Activated B cell treated with CpG ODN at 0.5 μM for 24 hours (primary cell): Measurements from ENCODE around the gene FRMD3. TPM values are rescaled to one million over a fixed set of nuclear protein-coding genes. Genes with fewer than 3 reads are reported as not detected.

Source experiments
- ATAC-seq: fragments of 200-7000 bp; cut with Tn5 transposase; one replicate; pipeline ENCODE4 v1.10.0; 2021; ENCODE audit warnings: low read depth, mild to moderate bottlenecking, moderate library complexity
- CTCF ChIA-PET: fragments of 350-600 bp; sonication (Branson Sonifier 250); formaldehyde crosslinking; loops from one replicate; lab custom pipeline; 2021; ENCODE audit warnings: antibody characterized with exemption; lab: Charles Lee
- POLR2A ChIA-PET: fragments of 350-600 bp; sonication (Branson Sonifier 250); formaldehyde crosslinking; loops from one replicate; lab custom pipeline; 2021; ENCODE audit warnings: antibody characterized with exemption; lab: Charles Lee
- DNase-seq: peaks from one replicate; pipeline ENCODE4 v3.0.0; 2022
- H3K27ac Mint-ChIP-seq: one replicate; pipeline ENCODE4 v1.8.0; 2020; ENCODE audit warnings: mixed read lengths
- H3K27me3 Mint-ChIP-seq: one replicate; pipeline ENCODE4 v1.8.0; 2021; ENCODE audit warnings: mixed read lengths
- H3K36me3 Mint-ChIP-seq: one replicate; pipeline ENCODE4 v1.8.0; 2021; ENCODE audit warnings: low read depth, mixed read lengths
- H3K4me1 Mint-ChIP-seq: one replicate; pipeline ENCODE4 v1.8.0; 2021; ENCODE audit warnings: mixed read lengths
- H3K4me3 Mint-ChIP-seq: one replicate; pipeline ENCODE4 v1.8.0; 2020; ENCODE audit warnings: mild to moderate bottlenecking, mixed read lengths
- H3K9me3 Mint-ChIP-seq: one replicate; pipeline ENCODE4 v1.8.0; 2020; ENCODE audit warnings: mixed read lengths
- CTCF ChIP-seq: fragments of 200-600 bp; IDR thresholded peaks from one replicate; pipeline ENCODE4 v1.8.0; 2022; ENCODE audit warnings: antibody characterized with exemption, mild to moderate bottlenecking
- intact Hi-C: fragments of 100-400 bp; cut with micrococcal nuclease; formaldehyde crosslinking; loops from one replicate; pipeline ENCODE4 v1.15.1; 2024
- total RNA-seq: library from RNA; stranded (reverse); gene quantifications from 2 replicates; pipeline ENCODE4 v1.2.3, GENCODE V29; 2022

FRMD3 gene
- total RNA-seq, 1 donor from 2014 or later = 0.91 TPM

GRCh38 chr9:83327750-83328622 is 210.2 kb downstream of the FRMD3 start:
- CTCF ChIA-PET = no interaction called here
- Mint-ChIP-seq H3K9me3 (peaks cover under 1% of the 10 kb centered on the region), H3K4me1 (no peaks in the 10 kb centered on the region), H3K27ac (no peak overlapping the region), H3K4me3 (no peak overlapping the region), H3K27me3 (no peaks in the 10 kb centered on the region), H3K36me3 (no peaks in the 10 kb centered on the region)
- TF ChIP-seq CTCF = no peak
- intact Hi-C loops = no loop called here
- no peak for DNase-seq
- no peak for ATAC-seq
- POLR2A ChIA-PET = no interaction called here

- peaks cover 3% of the 10 kb centered on the region for H3K9me3 Mint-ChIP-seq
- no peak for DNase-seq
- TF ChIP-seq CTCF = no peak
- intact Hi-C loops = no loop called here
- POLR2A ChIA-PET = no interaction called here
- no peak for ATAC-seq
- H3K27ac Mint-ChIP-seq = no peak overlapping the region
- CTCF ChIA-PET = no interaction called here
- no peaks in the 10 kb centered on the region for H3K27me3 Mint-ChIP-seq
- H3K4me3 Mint-ChIP-seq = no peak overlapping the region
- H3K4me1 Mint-ChIP-seq = no peaks in the 10 kb centered on the region
- H3K36me3 Mint-ChIP-seq = no peaks in the 10 kb centered on the region
Measured at GRCh38 chr9:83327323-83327722, 210.9 kb downstream of the FRMD3 start.

DNA sequence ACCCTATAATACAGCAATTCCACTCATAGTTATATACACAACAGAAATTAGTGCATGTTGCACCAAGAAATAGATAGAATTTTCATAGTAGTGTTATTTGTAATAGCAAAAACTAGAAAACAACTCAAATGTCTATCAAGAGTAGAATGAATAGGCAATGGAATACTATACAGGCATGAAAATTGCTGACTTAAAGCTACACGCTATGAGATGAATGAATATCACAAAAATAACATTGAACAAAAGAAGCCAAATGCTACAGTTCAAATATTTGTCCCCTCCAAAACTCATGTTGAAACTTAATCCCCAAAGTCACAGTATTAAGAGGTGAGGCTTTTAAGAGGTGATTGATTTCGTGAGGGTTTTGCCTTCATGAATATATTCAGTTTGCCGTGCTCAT is 215.1 kb downstream of the FRMD3 start:
- intact Hi-C loops = no loop called here
- no peak overlapping the region for H3K27ac Mint-ChIP-seq
- peaks cover 2% of the 10 kb centered on the region for H3K27me3 Mint-ChIP-seq
- no peak overlapping the region for H3K4me3 Mint-ChIP-seq
- no peaks in the 10 kb centered on the region for H3K36me3 Mint-ChIP-seq
- no peaks in the 10 kb centered on the region for H3K4me1 Mint-ChIP-seq
- DNase-seq = no peak
- ChIA-PET POLR2A (no interaction called here), CTCF (interaction anchor here (1.2 kb wide), 1 partner anchor 11 kb away, joined by 3 read pairs; no protein-coding TSS in a partner anchor)
- no peak for TF ChIP-seq CTCF
- ATAC-seq = no peak
- peaks cover 19% of the 10 kb centered on the region for H3K9me3 Mint-ChIP-seq

DNA sequence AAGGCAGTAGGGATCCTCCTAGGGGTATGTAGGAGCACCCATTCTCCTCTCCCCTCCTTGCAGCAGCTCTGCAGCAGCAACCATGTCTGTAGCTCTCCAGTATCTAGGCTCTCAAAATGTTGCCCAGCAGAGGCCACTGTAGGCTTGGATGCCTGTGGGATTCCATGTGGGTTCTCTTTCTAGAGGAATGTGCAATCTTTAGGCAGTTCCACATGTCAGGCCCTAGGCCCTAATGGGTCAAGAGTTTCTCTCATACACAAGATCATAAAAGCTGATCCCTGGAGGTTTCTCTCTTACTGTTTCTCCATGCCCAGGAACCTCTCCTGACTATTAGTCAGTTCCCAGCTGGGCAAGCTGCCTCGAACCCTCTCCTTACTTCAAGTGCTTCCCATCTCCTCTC is 215.8 kb downstream of the FRMD3 start:
- ATAC-seq (no peak), DNase-seq (no peak)
- Mint-ChIP-seq H3K9me3 (peaks cover 19% of the 10 kb centered on the region), H3K4me3 (no peak overlapping the region), H3K27ac (no peak overlapping the region), H3K36me3 (no peaks in the 10 kb centered on the region), H3K4me1 (no peaks in the 10 kb centered on the region), H3K27me3 (peaks cover 2% of the 10 kb centered on the region)
- ChIA-PET POLR2A (no interaction called here), CTCF (interaction anchor here (1.2 kb wide), 1 partner anchor 12 kb away, joined by 3 read pairs; no protein-coding TSS in a partner anchor)
- intact Hi-C loops = no loop called here
- TF ChIP-seq CTCF = no peak

GRCh38 chr9:83317244-83317643 is 221.0 kb downstream of the FRMD3 start:
- POLR2A ChIA-PET = no interaction called here
- Mint-ChIP-seq H3K9me3 (peaks cover 16% of the 10 kb centered on the region), H3K36me3 (no peaks in the 10 kb centered on the region)

More at GRCh38 chr9:83317244-83317643, 221.0 kb downstream of the FRMD3 start:
- ATAC-seq = no peak
- H3K27ac Mint-ChIP-seq = no peak overlapping the region
- peaks cover 2% of the 10 kb centered on the region for H3K27me3 Mint-ChIP-seq
- intact Hi-C loops = no loop called here
- H3K4me1 Mint-ChIP-seq = no peaks in the 10 kb centered on the region
- CTCF ChIA-PET = no interaction called here
- DNase-seq = no peak
- no peak for TF ChIP-seq CTCF
- no peak overlapping the region for H3K4me3 Mint-ChIP-seq
